Neural progenitor cell (in vitro differentiated cells): ENCODE measurements around the gene DEAF1. TPM values are rescaled to one million over a fixed set of nuclear protein-coding genes. Genes with fewer than 3 reads are reported as not detected.
"Not testable (repeated sequence)": the region's sequence is repeated elsewhere in the genome, so short reads cannot be mapped to it uniquely, and the experiment has no call there.

Experiments used
- DNase-seq: peaks from one replicate; pipeline ENCODE4 v3.0.0-alpha.2; 2016; ENCODE audit warnings: low spot score
- H2AFZ ChIP-seq: fragments of 200-600 bp; sonication (generic); replicated peaks from 2 replicates; pipeline ENCODE4 v1.6.1; 2016; ENCODE audit warnings: antibody characterized with exemption
- H3F3A ChIP-seq: fragments of 200-600 bp; sonication (generic); 2 replicates; pipeline ENCODE4 v1.6.1; 2016; ENCODE audit warnings: antibody characterized with exemption, low read depth
- H3K27ac ChIP-seq: fragments of 200-600 bp; sonication (generic); 2 replicates; pipeline ENCODE4 v1.5.1; 2016; ENCODE audit warnings: mild to moderate bottlenecking
- H3K27me3 ChIP-seq: fragments of 200-600 bp; sonication (generic); 2 replicates; pipeline ENCODE4 v1.6.1; 2016; ENCODE audit warnings: mild to moderate bottlenecking, moderate library complexity
- H3K36me3 ChIP-seq: fragments of 200-600 bp; sonication (generic); 2 replicates; pipeline ENCODE4 v1.5.1; 2016
- H3K4me1 ChIP-seq: fragments of 200-600 bp; sonication (generic); 2 replicates; pipeline ENCODE4 v1.6.1; 2016; ENCODE audit warnings: mixed run types
- H3K4me2 ChIP-seq: fragments of 200-600 bp; sonication (generic); 2 replicates; pipeline ENCODE4 v1.6.1; 2016
- H3K4me3 ChIP-seq: fragments of 200-600 bp; sonication (generic); 2 replicates; pipeline ENCODE4 v1.5.1; 2016
- H3K79me2 ChIP-seq: fragments of 200-600 bp; sonication (generic); 2 replicates; pipeline ENCODE4 v1.6.1; 2016; ENCODE audit warnings: low read depth
- H3K9ac ChIP-seq: fragments of 200-600 bp; sonication (generic); 2 replicates; pipeline ENCODE4 v1.6.1; 2016
- H3K9me3 ChIP-seq: fragments of 200-600 bp; sonication (generic); 2 replicates; pipeline ENCODE4 v1.5.1; 2016; ENCODE audit warnings: low read depth
- H4K20me1 ChIP-seq: fragments of 200-600 bp; sonication (generic); 2 replicates; pipeline ENCODE4 v1.6.1; 2016; ENCODE audit warnings: low read depth
- H3K27ac Mint-ChIP-seq: 3 replicates; pipeline ENCODE4 v1.8.0; 2021; ENCODE audit warnings: mixed read lengths
- H3K27me3 Mint-ChIP-seq: 2 replicates; pipeline ENCODE4 v1.8.0; 2022; ENCODE audit warnings: low read depth, mild to moderate bottlenecking, inconsistent platforms, moderate library complexity, mixed read lengths; ENCODE audit not compliant: insufficient read depth
- H3K36me3 Mint-ChIP-seq: 3 replicates; pipeline ENCODE4 v1.8.0; 2021; ENCODE audit warnings: mixed read lengths
- H3K4me1 Mint-ChIP-seq: 3 replicates; pipeline ENCODE4 v1.8.0; 2021; ENCODE audit warnings: mixed read lengths
- H3K4me3 Mint-ChIP-seq: 3 replicates; pipeline ENCODE4 v1.8.0; 2021; ENCODE audit warnings: mild to moderate bottlenecking, moderate library complexity, mixed read lengths
- H3K9me3 Mint-ChIP-seq: 3 replicates; pipeline ENCODE4 v1.8.0; 2020; ENCODE audit warnings: mixed read lengths
- EZH2 ChIP-seq: fragments of 200-600 bp; sonication (generic); IDR thresholded peaks from 2 replicates; pipeline ENCODE4 v1.6.1; 2017; ENCODE audit warnings: antibody characterized with exemption, mild to moderate bottlenecking, moderate library complexity
- EZH2phosphoT487 ChIP-seq: fragments of 200-600 bp; sonication (generic); IDR thresholded peaks from 2 replicates; pipeline ENCODE4 v1.6.1; 2017; ENCODE audit warnings: antibody characterized with exemption
- total RNA-seq: library from RNA; depleted of rRNA; stranded (reverse); fragments of >200 nt; gene quantifications from 2 replicates; pipeline ENCODE4 v1.2.3, GENCODE V29; 2015; ENCODE audit warnings: low replicate concordance
- TF ChIP-seq, protein P1 (sequence below): fragments of 200-600 bp; sonication (generic); IDR thresholded peaks from 2 replicates; pipeline ENCODE4 v1.5.1; 2017; ENCODE audit warnings: antibody characterized with exemption, mild to moderate bottlenecking

DEAF1 gene
- total RNA-seq, 1 donor from 2014 or later = 38.4 TPM

DNA sequence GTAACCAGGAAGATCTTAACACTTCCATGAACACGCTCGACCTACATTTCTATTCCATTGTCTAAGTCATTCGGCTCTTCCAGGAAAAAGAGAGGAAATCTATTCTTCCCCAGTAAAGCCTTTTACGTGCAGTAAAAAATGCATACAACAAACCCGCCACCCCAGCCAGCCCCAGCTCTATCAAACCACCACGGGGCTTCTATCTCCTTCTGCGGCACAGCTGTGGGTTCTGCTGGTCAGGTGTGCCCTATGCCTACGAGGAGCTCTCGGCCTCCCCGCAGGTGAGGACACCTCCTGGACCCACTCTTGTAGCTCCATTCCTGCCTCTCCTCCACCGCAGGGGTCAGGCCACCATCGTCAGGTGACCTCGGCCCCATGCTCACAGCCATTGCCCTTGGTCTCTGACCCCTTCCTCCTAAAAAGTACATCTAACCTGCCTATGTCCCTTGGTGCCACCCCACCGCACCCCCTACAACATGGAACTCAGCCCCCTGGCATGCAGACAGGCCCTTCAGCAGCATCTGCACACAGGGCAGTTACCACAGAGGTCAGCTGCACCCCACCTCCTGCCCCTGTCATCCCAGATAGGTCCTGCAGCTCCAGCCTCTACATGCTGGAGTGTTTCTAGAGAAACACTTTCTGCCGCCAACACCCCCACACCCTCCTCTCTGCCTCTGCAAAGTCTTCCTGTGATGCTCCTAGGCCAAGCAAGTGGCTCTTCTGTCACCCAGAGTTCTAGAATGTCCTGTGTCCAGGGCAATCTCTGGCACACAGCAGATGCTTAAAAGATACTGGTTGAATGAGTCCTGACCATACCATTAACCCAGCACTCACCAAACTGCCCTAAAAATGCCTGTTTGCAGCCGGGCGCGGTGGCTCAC lies 3.1 kb downstream of the DEAF1 start:
- H3K27ac Mint-ChIP-seq = peak overlapping the region; percentile 87
- Histone ChIP-seq H3K9ac (no peak overlapping the region), H3K4me2 (no peak overlapping the region), H3K9me3 (no peaks in the 10 kb centered on the region), H3K27ac (no peak overlapping the region), H3K36me3 (no peaks in the 10 kb centered on the region), H3K27me3 (no peaks in the 10 kb centered on the region), H3K4me3 (no peak overlapping the region), H3F3A (peaks cover 12% of the 10 kb centered on the region), H2AFZ (no peak overlapping the region), H4K20me1 (peaks cover 30% of the 10 kb centered on the region), H3K4me1 (peaks cover 15% of the 10 kb centered on the region), H3K79me2 (peaks cover 59% of the 10 kb centered on the region)
- H3K4me1 Mint-ChIP-seq = peaks cover 25% of the 10 kb centered on the region
- peaks cover 18% of the 10 kb centered on the region for H3K36me3 Mint-ChIP-seq
- peaks cover 2% of the 10 kb centered on the region for H3K9me3 Mint-ChIP-seq
- TF ChIP-seq EZH2 (no peak), EZH2phosphoT487 (no peak)
- TF ChIP-seq, protein P1, sequence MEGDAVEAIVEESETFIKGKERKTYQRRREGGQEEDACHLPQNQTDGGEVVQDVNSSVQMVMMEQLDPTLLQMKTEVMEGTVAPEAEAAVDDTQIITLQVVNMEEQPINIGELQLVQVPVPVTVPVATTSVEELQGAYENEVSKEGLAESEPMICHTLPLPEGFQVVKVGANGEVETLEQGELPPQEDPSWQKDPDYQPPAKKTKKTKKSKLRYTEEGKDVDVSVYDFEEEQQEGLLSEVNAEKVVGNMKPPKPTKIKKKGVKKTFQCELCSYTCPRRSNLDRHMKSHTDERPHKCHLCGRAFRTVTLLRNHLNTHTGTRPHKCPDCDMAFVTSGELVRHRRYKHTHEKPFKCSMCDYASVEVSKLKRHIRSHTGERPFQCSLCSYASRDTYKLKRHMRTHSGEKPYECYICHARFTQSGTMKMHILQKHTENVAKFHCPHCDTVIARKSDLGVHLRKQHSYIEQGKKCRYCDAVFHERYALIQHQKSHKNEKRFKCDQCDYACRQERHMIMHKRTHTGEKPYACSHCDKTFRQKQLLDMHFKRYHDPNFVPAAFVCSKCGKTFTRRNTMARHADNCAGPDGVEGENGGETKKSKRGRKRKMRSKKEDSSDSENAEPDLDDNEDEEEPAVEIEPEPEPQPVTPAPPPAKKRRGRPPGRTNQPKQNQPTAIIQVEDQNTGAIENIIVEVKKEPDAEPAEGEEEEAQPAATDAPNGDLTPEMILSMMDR = no peak
- H3K27me3 Mint-ChIP-seq = peaks cover 9% of the 10 kb centered on the region
- DNase-seq = no peak
- H3K4me3 Mint-ChIP-seq = no peak overlapping the region

DNA sequence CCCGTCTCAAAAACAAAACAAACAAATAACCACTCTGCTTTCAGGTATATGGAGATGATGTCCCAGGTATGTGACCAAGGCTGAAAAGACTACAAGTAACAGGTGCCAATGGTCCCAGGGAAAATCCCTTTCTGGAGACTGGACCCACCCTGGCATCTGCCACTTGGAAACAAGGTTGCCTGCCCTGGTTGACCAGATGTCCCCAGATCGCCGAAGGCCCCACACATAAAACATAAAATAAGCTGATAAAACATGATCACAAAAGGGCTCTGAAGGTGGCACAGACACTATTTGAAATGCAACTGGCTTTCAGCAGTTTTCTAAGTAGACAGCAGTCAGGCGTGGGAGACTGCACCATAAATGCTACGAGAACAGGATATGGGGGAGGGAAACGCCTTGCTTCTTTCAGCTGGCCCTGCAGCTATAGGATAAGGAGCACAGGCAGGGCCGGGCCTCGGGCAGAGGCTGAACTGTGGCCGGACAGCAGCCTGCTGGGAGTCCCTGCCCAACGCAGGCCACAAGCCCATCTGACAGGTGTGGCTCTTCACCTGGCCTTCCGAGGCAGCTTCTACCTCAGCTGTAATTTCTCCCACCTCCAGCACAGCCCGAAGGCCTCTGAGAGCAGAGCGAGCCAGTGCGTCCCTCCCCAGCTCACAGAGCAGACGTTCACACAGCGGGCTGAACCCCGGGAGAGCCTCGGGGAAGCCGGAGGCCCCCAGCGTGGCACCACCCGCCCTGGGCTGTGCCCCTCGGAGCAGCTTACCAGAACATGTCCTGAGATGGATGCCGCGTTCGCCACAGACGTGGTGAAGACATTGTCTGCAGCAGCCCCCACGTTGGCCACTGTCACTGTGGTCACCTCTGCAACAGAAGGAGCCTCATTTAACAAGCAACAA lies 4.0 kb downstream of the DEAF1 start:
- Histone ChIP-seq H3K4me1 (peaks cover 15% of the 10 kb centered on the region), H3K27ac (no peak overlapping the region), H3F3A (peaks cover 2% of the 10 kb centered on the region), H3K27me3 (no peaks in the 10 kb centered on the region), H3K9me3 (no peaks in the 10 kb centered on the region), H4K20me1 (peaks cover 30% of the 10 kb centered on the region), H3K4me3 (no peak overlapping the region), H3K79me2 (peaks cover 51% of the 10 kb centered on the region), H3K4me2 (no peak overlapping the region), H2AFZ (no peak overlapping the region), H3K9ac (no peak overlapping the region), H3K36me3 (no peaks in the 10 kb centered on the region)
- TF ChIP-seq, protein P1 = no peak
- no peak for TF ChIP-seq EZH2
- no peak for TF ChIP-seq EZH2phosphoT487
- peaks cover 19% of the 10 kb centered on the region for H3K4me1 Mint-ChIP-seq
- no peak for DNase-seq
- H3K36me3 Mint-ChIP-seq = peaks cover 22% of the 10 kb centered on the region
- H3K4me3 Mint-ChIP-seq = no peak overlapping the region
- peaks cover 6% of the 10 kb centered on the region for H3K27me3 Mint-ChIP-seq
- peaks cover 2% of the 10 kb centered on the region for H3K9me3 Mint-ChIP-seq
- H3K27ac Mint-ChIP-seq = peak overlapping the region; percentile 42

DNA sequence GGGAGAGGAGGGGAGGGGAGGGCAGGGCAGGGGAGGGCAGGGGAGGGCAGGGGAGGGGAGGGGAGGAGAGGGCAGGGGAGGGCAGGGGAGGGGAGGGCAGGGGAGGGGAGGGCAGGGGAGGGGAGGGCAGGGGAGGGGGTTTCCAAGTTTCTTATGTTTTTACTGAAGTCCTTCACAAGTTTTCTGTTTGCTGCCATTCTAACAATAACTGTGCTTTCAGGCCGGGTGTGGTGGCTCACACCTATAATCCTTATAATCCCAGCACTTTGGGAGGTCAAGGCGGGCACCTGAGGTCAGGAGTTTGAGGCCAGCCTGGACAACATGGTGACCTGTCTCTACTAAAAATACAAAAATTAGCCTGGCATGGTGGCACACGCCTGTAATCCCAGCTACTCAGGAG lies 4.8 kb downstream of the DEAF1 start:
- not testable (repeated sequence) for H3F3A ChIP-seq, H3K4me2 ChIP-seq, DNase-seq, H3K4me3 Mint-ChIP-seq, H3K36me3 ChIP-seq, H3K27me3 Mint-ChIP-seq, H3K27ac Mint-ChIP-seq, H3K27me3 ChIP-seq, H3K9me3 Mint-ChIP-seq, H3K9me3 ChIP-seq, H3K9ac ChIP-seq, H3K4me3 ChIP-seq, H3K27ac ChIP-seq, H2AFZ ChIP-seq
- H3K79me2 ChIP-seq = peaks cover 51% of the 10 kb centered on the region
- Mint-ChIP-seq H3K36me3 (peaks cover 22% of the 10 kb centered on the region), H3K4me1 (peaks cover 19% of the 10 kb centered on the region)
- peaks cover 15% of the 10 kb centered on the region for H3K4me1 ChIP-seq
- peaks cover 30% of the 10 kb centered on the region for H4K20me1 ChIP-seq
